Activated CD8-positive, alpha-beta T cell treated with anti-CD3 and anti-CD28 coated beads for 36 hours (primary cell): ENCODE measurements around the gene IRX3. TPM values are rescaled to one million over a fixed set of nuclear protein-coding genes. Genes with fewer than 3 reads are reported as not detected.

Experiments
- ATAC-seq: fragments of 200-7000 bp; cut with Tn5 transposase; one replicate; pipeline ENCODE4 v1.10.0; 2021; ENCODE audit warnings: mild to moderate bottlenecking, moderate library complexity
- CTCF ChIA-PET: fragments of 350-600 bp; sonication (Branson Sonifier 250); formaldehyde crosslinking; loops from one replicate; lab custom pipeline; 2021; ENCODE audit warnings: antibody characterized with exemption; lab: Charles Lee
- POLR2A ChIA-PET: fragments of 350-600 bp; sonication (Branson Sonifier 250); formaldehyde crosslinking; loops from one replicate; lab custom pipeline; 2021; ENCODE audit warnings: antibody characterized with exemption; lab: Charles Lee
- DNase-seq: peaks from one replicate; pipeline ENCODE4 v3.0.0-alpha.2; 2020
- H3K27ac Mint-ChIP-seq: one replicate; pipeline ENCODE4 v1.8.0; 2021; ENCODE audit warnings: mild to moderate bottlenecking, mixed read lengths
- H3K27me3 Mint-ChIP-seq: one replicate; pipeline ENCODE4 v1.8.0; 2021; ENCODE audit warnings: mixed read lengths
- H3K36me3 Mint-ChIP-seq: one replicate; pipeline ENCODE4 v1.8.0; 2021; ENCODE audit warnings: low read depth, mixed read lengths
- H3K4me1 Mint-ChIP-seq: one replicate; pipeline ENCODE4 v1.8.0; 2021; ENCODE audit warnings: low read depth, mixed read lengths
- H3K4me3 Mint-ChIP-seq: one replicate; pipeline ENCODE4 v1.8.0; 2021; ENCODE audit warnings: mild to moderate bottlenecking, moderate library complexity, mixed read lengths
- H3K9me3 Mint-ChIP-seq: one replicate; pipeline ENCODE4 v1.8.0; 2021; ENCODE audit warnings: mixed read lengths
- intact Hi-C: fragments of 100-400 bp; cut with micrococcal nuclease; formaldehyde crosslinking; loops from one replicate; pipeline ENCODE4 v1.10.0; 2022
- total RNA-seq, 2 experiments: library from RNA; stranded (reverse); gene quantifications; one replicate each; pipeline ENCODE4 v1.2.3, GENCODE V29; 2021
- TF ChIP-seq, protein P1 (sequence below): fragments of 200-600 bp; IDR thresholded peaks from one replicate; pipeline ENCODE4 v1.8.0; 2022; ENCODE audit warnings: antibody characterized with exemption, mild to moderate bottlenecking

The IRX3 gene
- total RNA-seq, 2 experiments from 2014 or later = not detected

DNA sequence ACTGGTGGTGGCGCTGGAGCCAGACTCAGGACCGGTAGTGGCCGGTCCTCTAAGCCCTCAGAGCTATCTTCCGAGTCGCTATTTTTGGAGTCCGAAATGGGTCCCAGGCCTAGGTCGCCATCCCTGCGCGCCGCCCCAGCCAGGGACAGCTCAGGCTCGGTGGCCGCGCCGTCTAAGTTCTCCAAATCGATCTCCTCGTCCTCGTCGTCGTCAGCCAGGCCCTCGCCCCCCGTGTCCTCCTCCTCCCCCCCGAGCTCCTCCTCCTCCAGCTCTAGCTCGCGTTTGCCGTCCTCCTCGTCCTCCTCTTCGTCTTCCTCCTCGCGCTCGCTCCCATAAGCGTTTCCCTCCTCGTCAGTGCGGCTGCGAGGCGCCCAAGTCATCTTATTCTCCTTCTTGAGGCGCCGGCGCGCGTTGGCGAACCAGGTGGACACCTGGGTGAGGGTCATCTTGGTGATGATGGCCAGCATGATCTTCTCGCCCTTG is 1.6 kb downstream of the IRX3 start:
- no peak overlapping the region for H3K27ac Mint-ChIP-seq
- H3K4me3 Mint-ChIP-seq = no peak overlapping the region
- intact Hi-C loops = loop anchor here (5.0 kb wide), 1 partner anchor 652 kb away; no protein-coding TSS in a partner anchor
- H3K9me3 Mint-ChIP-seq = no peaks in the 10 kb centered on the region
- peaks cover 3% of the 10 kb centered on the region for H3K36me3 Mint-ChIP-seq
- ChIA-PET CTCF (no interaction called here), POLR2A (interaction anchor here (1.1 kb wide), 1 partner anchor 14 kb away, joined by 3 read pairs; no protein-coding TSS in a partner anchor)
- ATAC-seq (no peak), DNase-seq (no peak)
- TF ChIP-seq, protein P1, sequence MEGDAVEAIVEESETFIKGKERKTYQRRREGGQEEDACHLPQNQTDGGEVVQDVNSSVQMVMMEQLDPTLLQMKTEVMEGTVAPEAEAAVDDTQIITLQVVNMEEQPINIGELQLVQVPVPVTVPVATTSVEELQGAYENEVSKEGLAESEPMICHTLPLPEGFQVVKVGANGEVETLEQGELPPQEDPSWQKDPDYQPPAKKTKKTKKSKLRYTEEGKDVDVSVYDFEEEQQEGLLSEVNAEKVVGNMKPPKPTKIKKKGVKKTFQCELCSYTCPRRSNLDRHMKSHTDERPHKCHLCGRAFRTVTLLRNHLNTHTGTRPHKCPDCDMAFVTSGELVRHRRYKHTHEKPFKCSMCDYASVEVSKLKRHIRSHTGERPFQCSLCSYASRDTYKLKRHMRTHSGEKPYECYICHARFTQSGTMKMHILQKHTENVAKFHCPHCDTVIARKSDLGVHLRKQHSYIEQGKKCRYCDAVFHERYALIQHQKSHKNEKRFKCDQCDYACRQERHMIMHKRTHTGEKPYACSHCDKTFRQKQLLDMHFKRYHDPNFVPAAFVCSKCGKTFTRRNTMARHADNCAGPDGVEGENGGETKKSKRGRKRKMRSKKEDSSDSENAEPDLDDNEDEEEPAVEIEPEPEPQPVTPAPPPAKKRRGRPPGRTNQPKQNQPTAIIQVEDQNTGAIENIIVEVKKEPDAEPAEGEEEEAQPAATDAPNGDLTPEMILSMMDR = no peak
- peaks cover 20% of the 10 kb centered on the region for H3K4me1 Mint-ChIP-seq
- H3K27me3 Mint-ChIP-seq = peaks cover 75% of the 10 kb centered on the region

DNA sequence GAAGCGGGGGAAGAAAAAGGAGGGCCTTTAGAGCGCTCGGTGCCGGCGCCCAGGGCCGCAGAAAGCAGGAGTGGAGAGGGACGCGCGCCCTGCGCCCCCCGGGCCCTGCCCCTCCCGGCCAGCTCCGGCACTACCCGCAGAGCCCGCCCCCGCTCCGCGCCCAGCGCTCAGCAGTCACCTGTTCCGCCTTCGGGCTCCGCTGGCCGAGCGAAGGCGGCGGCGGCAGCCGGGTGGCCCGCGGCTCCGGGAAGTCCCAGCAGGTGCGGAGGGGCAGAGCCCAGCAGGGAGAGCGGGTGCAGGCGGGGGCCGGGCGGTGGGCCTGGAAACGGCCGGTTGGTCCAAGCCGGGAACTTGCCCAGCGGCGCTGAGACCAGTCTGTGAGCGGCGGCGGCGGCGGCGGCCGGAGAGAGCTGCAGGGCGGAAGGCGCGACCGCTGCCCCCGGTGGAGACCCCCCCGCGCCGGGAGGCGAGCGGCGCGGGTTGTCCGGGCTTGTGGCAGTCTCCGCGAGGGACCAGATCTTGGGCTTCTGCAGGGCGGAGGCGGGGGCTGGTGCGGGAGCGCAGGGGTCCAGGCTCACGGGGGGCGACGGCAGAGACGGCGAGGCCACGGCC is 2.2 kb downstream of the IRX3 start:
- ChIA-PET CTCF (no interaction called here), POLR2A (no interaction called here)
- intact Hi-C loops = no loop called here
- Mint-ChIP-seq H3K27ac (no peak overlapping the region), H3K36me3 (peaks cover 3% of the 10 kb centered on the region), H3K4me3 (no peak overlapping the region), H3K27me3 (peaks cover 74% of the 10 kb centered on the region), H3K9me3 (no peaks in the 10 kb centered on the region), H3K4me1 (peaks cover 20% of the 10 kb centered on the region)
- ATAC-seq (no peak), DNase-seq (no peak)
- TF ChIP-seq, protein P1 = no peak

DNA sequence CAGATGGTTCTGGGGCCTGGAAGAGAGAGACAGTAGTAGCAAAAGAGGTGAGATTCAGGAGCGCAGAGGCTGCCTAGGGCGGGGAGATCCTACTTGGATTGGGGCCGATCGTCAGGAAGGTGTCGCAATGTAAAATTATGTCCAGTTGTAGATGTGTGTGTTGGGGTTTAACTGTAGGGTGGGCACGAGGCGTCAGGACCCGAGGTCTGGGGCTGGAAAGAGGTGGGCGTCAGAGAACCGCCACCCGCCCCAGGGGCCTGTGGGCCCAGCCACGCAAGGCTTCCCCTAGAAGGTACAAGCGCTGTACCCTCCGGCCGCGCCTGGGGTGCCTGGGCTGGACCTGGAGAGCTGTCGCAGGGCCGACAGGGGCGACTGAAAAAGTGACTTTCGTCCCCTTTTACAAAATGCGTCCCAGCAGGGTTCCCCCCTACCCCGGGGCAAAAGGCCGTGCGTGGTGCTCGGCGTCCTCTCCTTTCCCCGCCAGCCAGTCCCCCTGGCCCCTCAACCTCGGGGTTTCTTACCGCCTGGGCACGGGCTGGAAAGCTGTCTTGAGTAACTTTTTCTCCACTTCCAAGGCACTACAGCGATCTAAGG is 2.8 kb downstream of the IRX3 start:
- ATAC-seq = no peak
- TF ChIP-seq, protein P1 = no peak
- Mint-ChIP-seq H3K27ac (no peak overlapping the region), H3K36me3 (peaks cover 3% of the 10 kb centered on the region), H3K27me3 (peaks cover 70% of the 10 kb centered on the region), H3K4me3 (no peak overlapping the region), H3K4me1 (peaks cover 20% of the 10 kb centered on the region), H3K9me3 (no peaks in the 10 kb centered on the region)
- no peak for DNase-seq
- intact Hi-C loops = no loop called here
- ChIA-PET POLR2A (no interaction called here), CTCF (interaction anchor here (1.9 kb wide), 1 partner anchor 8 kb away, joined by 6 read pairs; no protein-coding TSS in a partner anchor)

DNA sequence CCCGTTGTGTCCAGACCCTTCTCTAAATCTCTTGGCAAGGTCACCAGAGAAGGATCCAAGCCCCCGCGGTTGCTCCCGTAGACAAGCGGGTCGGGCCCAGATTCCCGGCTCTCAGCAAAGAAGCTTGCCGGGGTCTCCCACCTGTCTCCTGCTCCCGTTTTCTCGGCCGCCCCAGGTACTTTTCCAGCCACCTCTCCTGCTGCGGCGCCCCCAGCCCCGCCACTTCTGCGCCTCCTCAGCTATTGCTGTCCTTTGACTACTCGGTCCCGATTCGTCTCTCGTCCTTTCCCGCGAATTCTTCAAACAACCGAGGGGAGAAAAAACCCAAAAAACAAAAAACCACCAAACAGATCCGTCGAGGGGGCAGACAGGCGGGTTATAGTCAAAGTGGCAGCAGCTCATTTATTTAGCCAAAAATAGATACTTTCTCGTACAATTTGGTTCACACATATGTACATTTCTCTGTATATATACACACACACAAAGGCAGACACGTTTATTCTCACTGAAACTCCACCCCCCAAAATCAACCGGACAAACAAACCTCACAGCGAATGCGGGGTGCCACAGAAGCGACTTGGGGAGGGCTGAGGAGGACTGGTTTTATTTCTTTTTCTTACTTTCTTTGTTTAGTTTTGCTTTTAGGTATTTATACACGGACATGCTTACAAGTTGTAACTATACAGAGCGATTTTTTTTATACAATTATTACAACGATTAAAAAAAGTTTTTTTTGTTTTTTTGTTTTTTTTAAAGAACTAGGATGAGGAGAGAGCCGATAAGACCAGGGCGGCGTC is 3.5 kb downstream of the IRX3 start:
- no peaks in the 10 kb centered on the region for H3K36me3 Mint-ChIP-seq
- ChIA-PET POLR2A (no interaction called here), CTCF (interaction anchor here (1.9 kb wide), 1 partner anchor 9 kb away, joined by 6 read pairs; no protein-coding TSS in a partner anchor)
- H3K4me3 Mint-ChIP-seq = no peak overlapping the region
- intact Hi-C loops = no loop called here
- TF ChIP-seq, protein P1 = no peak
- H3K9me3 Mint-ChIP-seq = no peaks in the 10 kb centered on the region
- peaks cover 17% of the 10 kb centered on the region for H3K4me1 Mint-ChIP-seq
- no peak for ATAC-seq
- no peak for DNase-seq
- peaks cover 64% of the 10 kb centered on the region for H3K27me3 Mint-ChIP-seq
- no peak overlapping the region for H3K27ac Mint-ChIP-seq
